Measurements from ENCODE around the gene MPRIP. TPM values are rescaled to one million over a fixed set of nuclear protein-coding genes. Genes with fewer than 3 reads are reported as not detected.

Gene MPRIP
- total RNA-seq, 4 donors from 2014 or later = 122 to 207 (median 145) TPM

DNA sequence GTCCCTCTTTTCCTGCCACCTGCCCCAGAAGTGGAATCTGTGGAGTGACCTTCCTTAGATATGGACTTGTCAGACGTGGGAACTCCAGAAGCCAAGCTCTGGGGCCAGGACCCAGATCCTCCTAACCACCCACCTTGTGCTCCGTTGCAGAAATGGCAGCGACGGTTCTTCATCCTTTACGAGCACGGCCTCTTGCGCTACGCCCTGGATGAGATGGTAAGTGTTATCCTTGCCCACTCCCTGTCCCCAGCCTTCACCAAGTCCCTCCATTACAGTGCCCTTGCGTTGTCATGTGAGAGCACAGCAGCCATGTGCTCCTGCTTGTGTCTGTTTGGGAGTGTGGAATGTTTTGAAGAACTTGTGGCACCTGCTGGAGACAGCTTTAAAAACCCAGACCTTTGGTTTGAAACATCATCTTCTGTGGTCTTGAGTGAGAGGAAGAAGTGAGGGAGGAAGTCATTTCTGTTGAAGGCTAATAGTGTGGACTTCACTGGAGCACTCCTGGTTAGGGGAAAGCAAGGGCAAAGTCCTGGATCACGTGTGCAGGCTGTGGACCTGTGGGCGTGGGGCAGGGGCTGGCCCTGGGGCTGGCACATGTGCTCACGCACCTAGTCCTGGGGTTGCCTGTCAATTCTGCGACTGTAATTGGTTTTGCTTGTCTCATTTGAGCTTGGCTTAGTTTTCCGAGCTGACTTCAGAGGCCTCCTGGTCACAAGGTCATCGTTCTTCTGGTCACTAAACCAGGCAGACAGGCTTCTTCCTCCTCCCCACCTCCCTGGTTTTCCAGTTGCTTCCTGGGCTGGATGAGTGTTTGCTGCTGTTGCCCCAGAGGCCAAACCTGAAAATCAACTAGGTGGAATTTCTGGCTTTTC is 35.8 kb downstream of the MPRIP start:
- WGBS = 75% methylated on average over 15 of the region's 15 CpGs
- no peak for DNase-seq (ENCODE audit: low spot score in 2 of 2)
- Histone ChIP-seq H3K36me3 (peaks cover 22% of the 10 kb centered on the region), H3K27me3 (no peaks in the 10 kb centered on the region), H3K4me3 (no peak overlapping the region), H3K27ac (no peak overlapping the region), H3K9me3 (no peaks in the 10 kb centered on the region), H3K4me1 (peaks cover 77% of the 10 kb centered on the region)
- TF ChIP-seq EP300 (IDR thresholded peaks at IDR 0.05) (no peak), POLR2A (IDR thresholded peaks at IDR 0.05) (no peak), POLR2AphosphoS5 (IDR thresholded peaks at IDR 0.05) (no peak)
- TF ChIP-seq, protein P1, sequence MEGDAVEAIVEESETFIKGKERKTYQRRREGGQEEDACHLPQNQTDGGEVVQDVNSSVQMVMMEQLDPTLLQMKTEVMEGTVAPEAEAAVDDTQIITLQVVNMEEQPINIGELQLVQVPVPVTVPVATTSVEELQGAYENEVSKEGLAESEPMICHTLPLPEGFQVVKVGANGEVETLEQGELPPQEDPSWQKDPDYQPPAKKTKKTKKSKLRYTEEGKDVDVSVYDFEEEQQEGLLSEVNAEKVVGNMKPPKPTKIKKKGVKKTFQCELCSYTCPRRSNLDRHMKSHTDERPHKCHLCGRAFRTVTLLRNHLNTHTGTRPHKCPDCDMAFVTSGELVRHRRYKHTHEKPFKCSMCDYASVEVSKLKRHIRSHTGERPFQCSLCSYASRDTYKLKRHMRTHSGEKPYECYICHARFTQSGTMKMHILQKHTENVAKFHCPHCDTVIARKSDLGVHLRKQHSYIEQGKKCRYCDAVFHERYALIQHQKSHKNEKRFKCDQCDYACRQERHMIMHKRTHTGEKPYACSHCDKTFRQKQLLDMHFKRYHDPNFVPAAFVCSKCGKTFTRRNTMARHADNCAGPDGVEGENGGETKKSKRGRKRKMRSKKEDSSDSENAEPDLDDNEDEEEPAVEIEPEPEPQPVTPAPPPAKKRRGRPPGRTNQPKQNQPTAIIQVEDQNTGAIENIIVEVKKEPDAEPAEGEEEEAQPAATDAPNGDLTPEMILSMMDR (IDR thresholded peaks at IDR 0.05) = no peak

DNA sequence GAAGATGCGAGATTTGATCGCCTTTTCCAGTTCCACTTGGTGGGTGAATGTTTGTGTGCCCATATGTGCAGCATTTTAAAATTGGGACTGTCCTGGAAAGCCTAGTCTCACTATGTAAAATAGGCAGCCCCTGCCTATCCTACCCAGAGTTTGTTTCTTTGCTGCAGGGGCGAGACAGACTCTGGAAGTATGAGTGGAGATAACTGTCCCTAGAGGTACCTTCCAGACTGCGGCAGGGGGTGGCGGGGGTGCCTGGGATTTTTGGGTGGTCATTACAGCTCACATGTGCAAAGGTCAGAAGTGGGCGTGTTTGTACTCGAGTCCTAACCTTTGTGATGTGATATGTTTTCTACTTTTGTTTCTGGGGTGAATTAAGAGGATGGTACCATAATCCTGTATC is 36.6 kb downstream of the MPRIP start:
- DNase-seq (ENCODE audit: low spot score in 2 of 2) = no peak
- 80% methylated on average over 7 of the region's 7 CpGs for WGBS
- TF ChIP-seq, protein P1 (IDR thresholded peaks at IDR 0.05) = no peak
- TF ChIP-seq POLR2A (IDR thresholded peaks at IDR 0.05) (no peak), POLR2AphosphoS5 (IDR thresholded peaks at IDR 0.05) (no peak), EP300 (IDR thresholded peaks at IDR 0.05) (no peak)
- Histone ChIP-seq H3K4me3 (no peak overlapping the region), H3K9me3 (no peaks in the 10 kb centered on the region), H3K27me3 (no peaks in the 10 kb centered on the region), H3K27ac (no peak overlapping the region), H3K4me1 (peaks cover 69% of the 10 kb centered on the region), H3K36me3 (peaks cover 21% of the 10 kb centered on the region)

DNA sequence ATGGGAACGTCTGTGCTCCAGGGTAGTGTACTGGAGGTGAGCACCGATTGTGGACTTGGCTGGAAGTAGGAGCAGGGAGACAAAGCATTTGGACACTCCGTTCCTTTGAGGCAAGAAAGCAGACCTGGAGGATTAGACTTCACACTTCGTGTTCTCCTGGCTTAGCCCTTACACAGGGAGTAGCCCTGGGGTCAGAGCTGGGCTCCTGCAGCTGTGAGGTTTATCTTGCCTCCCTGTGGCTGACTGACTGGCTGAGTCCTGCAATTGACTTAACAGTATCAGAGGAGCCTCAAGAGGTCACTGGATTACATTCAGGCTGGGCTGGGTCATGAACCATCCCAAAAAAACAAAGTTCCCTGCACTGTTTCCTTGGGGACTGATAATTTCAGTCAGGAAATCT is 37.1 kb downstream of the MPRIP start:
- Histone ChIP-seq H3K27me3 (no peaks in the 10 kb centered on the region), H3K9me3 (no peaks in the 10 kb centered on the region), H3K4me1 (peaks cover 64% of the 10 kb centered on the region), H3K4me3 (no peak overlapping the region), H3K27ac (peak overlapping the region; percentile 10), H3K36me3 (peaks cover 26% of the 10 kb centered on the region)
- DNase-seq (ENCODE audit: low spot score in 2 of 2) = no peak
- WGBS = 61% methylated on average over 4 of the region's 4 CpGs
- TF ChIP-seq POLR2AphosphoS5 (IDR thresholded peaks at IDR 0.05) (no peak), EP300 (IDR thresholded peaks at IDR 0.05) (no peak), POLR2A (IDR thresholded peaks at IDR 0.05) (no peak)
- TF ChIP-seq, protein P1 (IDR thresholded peaks at IDR 0.05) = no peak

DNA sequence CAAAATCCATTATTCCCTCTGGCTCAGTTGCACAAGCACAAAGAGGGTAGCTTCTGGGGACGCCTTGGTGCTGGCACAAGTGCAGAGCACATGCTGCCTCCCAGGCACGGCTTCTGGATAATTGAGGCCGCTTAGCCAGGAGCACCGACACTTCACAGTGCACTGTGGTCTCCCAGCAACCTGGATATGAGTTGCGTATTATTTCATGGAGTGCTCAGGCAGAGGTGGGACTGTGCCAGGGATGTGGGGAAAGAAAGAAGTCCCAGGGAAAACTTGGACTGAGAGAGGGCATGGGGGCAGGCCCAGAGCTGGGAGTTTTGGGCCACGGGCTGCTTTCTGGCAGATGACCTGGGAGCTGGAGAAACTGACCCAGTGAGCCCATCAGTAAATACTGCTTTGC is 37.5 kb downstream of the MPRIP start:
- no peak for DNase-seq (ENCODE audit: low spot score in 2 of 2)
- no peak overlapping the region for H3K27ac ChIP-seq
- 54% methylated on average over 6 of the region's 6 CpGs for WGBS
- no peak for TF ChIP-seq EP300 (IDR thresholded peaks at IDR 0.05)
- TF ChIP-seq POLR2AphosphoS5 (IDR thresholded peaks at IDR 0.05) = no peak
- TF ChIP-seq POLR2A (IDR thresholded peaks at IDR 0.05) = no peak
- TF ChIP-seq, protein P1 (IDR thresholded peaks at IDR 0.05) = no peak
- H3K4me1 ChIP-seq = peaks cover 60% of the 10 kb centered on the region
- no peak overlapping the region for H3K4me3 ChIP-seq
- peaks cover 28% of the 10 kb centered on the region for H3K36me3 ChIP-seq
- H3K27me3 ChIP-seq = no peaks in the 10 kb centered on the region
- H3K9me3 ChIP-seq = no peaks in the 10 kb centered on the region

DNA sequence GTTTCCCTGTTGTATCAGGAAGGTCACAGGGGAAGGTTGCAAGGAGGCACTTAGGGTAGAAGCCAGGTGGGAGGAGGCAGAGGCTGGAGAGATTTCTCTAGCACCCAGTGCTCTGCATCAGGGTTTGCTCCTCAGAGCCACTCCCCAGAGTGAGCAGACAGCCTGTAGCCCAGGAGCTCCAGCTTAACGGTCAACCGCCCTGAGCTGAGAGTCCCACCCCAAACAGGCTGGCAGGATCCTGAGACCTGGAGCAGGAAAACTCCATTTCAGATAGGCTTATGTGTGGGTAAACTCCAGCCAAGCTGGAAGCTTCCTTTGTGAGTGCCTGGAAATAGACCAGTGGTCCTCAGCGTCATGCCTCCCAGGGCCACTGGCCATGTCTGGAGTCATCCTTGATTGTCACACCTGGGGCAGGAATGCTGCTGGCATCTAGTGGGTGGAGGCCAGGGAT is 37.9 kb downstream of the MPRIP start:
- no peak for DNase-seq (ENCODE audit: low spot score in 2 of 2)
- WGBS = no CpG with 5 or more reads among the region's 3 CpGs
- Histone ChIP-seq H3K27ac (no peak overlapping the region), H3K4me1 (peaks cover 55% of the 10 kb centered on the region), H3K27me3 (no peaks in the 10 kb centered on the region), H3K9me3 (no peaks in the 10 kb centered on the region), H3K36me3 (peaks cover 28% of the 10 kb centered on the region), H3K4me3 (no peak overlapping the region)
- TF ChIP-seq POLR2AphosphoS5 (IDR thresholded peaks at IDR 0.05) (no peak), EP300 (IDR thresholded peaks at IDR 0.05) (no peak), POLR2A (IDR thresholded peaks at IDR 0.05) (no peak)
- TF ChIP-seq, protein P1 (IDR thresholded peaks at IDR 0.05) = no peak
